Activated CD4-positive, alpha-beta memory T cell treated with anti-CD3 and anti-CD28 coated beads, Interleukin-2, amount 10 ng/mL, durations not matched to agents 7 days and 5 days (primary cell): ENCODE data around the gene WFDC9. TPM values are rescaled to one million over a fixed set of nuclear protein-coding genes. Genes with fewer than 3 reads are reported as not detected.
"Not testable (repeated sequence)": the region's sequence is repeated elsewhere in the genome, so short reads cannot be mapped to it uniquely, and the experiment has no call there.

Experiments used
- CTCF ChIA-PET: fragments of 350-600 bp; sonication (Branson Sonifier 250); formaldehyde crosslinking; loops from one replicate; lab custom pipeline; 2021; ENCODE audit warnings: antibody characterized with exemption, inconsistent platforms; lab: Charles Lee
- POLR2A ChIA-PET: fragments of 350-600 bp; sonication (Branson Sonifier 250); formaldehyde crosslinking; loops from one replicate; lab custom pipeline; 2021; ENCODE audit warnings: antibody characterized with exemption; lab: Charles Lee
- DNase-seq: peaks from one replicate; pipeline ENCODE4 v3.0.0-alpha.2; 2020
- H3K27ac Mint-ChIP-seq: one replicate; pipeline ENCODE4 v1.8.0; 2021; ENCODE audit warnings: mild to moderate bottlenecking, mixed read lengths
- H3K27me3 Mint-ChIP-seq: one replicate; pipeline ENCODE4 v1.8.0; 2021; ENCODE audit warnings: mixed read lengths
- H3K36me3 Mint-ChIP-seq: one replicate; pipeline ENCODE4 v1.8.0; 2021; ENCODE audit warnings: low read depth, mixed read lengths
- H3K4me1 Mint-ChIP-seq: one replicate; pipeline ENCODE4 v1.8.0; 2021; ENCODE audit warnings: mixed read lengths
- H3K4me3 Mint-ChIP-seq: one replicate; pipeline ENCODE4 v1.8.0; 2021; ENCODE audit warnings: mild to moderate bottlenecking, mixed read lengths
- H3K9me3 Mint-ChIP-seq: one replicate; pipeline ENCODE4 v1.8.0; 2021; ENCODE audit warnings: mixed read lengths
- total RNA-seq, 2 experiments: library from RNA; stranded (reverse); gene quantifications; one replicate each; pipeline ENCODE4 v1.2.3, GENCODE V29; 2021

WFDC9 gene
- total RNA-seq, 2 experiments from 2014 or later: not detected

DNA sequence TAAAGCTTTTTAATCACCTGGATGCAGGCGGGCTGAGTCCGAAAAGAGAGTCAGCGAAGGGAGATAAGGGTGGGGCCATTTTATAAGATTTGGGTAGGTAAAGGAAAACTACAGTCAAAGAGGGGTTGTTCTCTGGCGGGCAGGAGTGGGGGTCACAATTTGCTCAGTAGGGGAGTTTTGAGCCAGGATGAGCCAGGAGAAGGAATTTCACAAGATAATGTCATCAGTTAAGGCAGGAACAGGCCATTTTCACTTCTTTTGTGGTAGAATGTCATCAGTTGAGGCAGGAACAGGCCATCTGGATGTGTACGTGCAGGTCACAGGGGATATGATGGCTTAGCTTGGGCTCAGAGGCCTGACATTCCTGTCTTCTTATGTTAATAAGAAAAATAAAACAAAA lies 46.8 kb downstream of the WFDC9 start:
- DNase-seq, CTCF ChIA-PET, H3K9me3 Mint-ChIP-seq, H3K27ac Mint-ChIP-seq, POLR2A ChIA-PET, H3K4me1 Mint-ChIP-seq, H3K4me3 Mint-ChIP-seq, H3K36me3 Mint-ChIP-seq: not testable (repeated sequence)
- H3K27me3 Mint-ChIP-seq: peaks cover 22% of the 10 kb centered on the region

DNA sequence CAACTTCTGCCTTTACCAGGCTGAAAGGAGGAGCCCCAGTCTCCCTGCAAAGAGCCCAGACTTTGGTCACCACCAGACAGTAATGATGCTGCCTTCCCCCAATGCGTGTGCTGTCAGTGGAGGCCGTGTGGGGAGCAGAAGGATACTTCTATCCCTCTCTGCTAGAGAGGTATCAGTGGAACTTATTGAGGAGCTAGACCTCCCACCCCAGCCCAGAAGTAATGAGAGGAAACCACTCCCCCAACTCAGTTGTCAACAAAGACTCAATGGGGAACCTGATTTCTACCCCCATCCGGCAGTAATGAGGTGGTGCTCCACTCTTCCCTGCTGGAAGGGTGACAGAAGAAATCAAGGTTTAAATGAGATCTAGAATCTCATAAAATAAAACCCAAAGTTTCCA lies 47.6 kb downstream of the WFDC9 start:
- Mint-ChIP-seq H3K4me1 (no peaks in the 10 kb centered on the region), H3K27ac (no peak overlapping the region), H3K4me3 (no peak overlapping the region), H3K27me3 (peaks cover 21% of the 10 kb centered on the region), H3K9me3 (no peaks in the 10 kb centered on the region), H3K36me3 (no peaks in the 10 kb centered on the region)
- ChIA-PET CTCF (no interaction called here), POLR2A (no interaction called here)
- no peak for DNase-seq

DNA sequence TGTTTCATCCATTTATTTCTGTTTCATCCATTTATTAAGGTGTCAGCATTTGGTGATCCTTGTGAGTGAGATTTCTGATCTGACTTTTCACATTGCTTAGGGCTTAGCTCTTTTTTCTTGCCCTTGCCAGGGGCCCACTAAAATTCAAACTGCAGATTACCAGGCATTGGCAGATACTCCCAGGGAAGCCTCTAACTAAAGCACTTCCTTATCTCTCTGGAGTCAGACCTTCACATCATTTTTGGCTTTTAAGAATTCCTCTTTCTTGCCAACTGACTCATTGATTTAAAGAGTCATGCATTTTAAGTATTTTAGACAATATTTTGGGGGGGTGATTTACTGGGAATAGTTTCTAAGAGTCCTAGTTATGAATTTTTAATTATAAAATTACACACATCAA lies 49.4 kb downstream of the WFDC9 start:
- H3K27me3 Mint-ChIP-seq: peaks cover 24% of the 10 kb centered on the region
- H3K36me3 Mint-ChIP-seq: no peaks in the 10 kb centered on the region
- DNase-seq: no peak
- H3K4me3 Mint-ChIP-seq: no peak overlapping the region
- H3K4me1 Mint-ChIP-seq: no peaks in the 10 kb centered on the region
- ChIA-PET POLR2A (no interaction called here), CTCF (interaction anchor here (0.7 kb wide), 1 partner anchor 285 kb away, joined by 4 read pairs; no protein-coding TSS in a partner anchor)
- no peak overlapping the region for H3K27ac Mint-ChIP-seq
- H3K9me3 Mint-ChIP-seq: no peaks in the 10 kb centered on the region

DNA sequence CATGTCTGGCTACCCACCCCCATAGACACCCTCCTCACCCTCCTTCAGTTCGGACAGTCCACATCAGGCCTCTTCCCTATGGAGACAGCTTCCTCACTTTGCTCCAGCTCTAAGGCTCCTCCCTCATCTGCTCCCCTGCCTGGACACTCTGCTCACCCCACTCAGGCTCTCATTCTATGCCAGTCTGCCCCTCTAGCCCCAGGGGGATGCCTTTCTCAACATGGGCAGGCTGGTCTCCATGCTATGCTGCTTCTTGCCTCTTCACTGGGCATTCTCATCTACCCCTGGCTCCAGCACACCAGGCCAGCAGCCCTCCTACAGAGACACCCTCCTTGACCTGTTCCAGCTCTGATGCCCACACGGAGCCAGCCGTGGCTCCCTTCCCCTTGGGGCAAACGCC lies 51.9 kb downstream of the WFDC9 start, which contains the start of gene WFDC8:
Gene WFDC8 (minus strand): TSS at position 101 of the 400 bp plus-strand sequence. CDS start 37 bp downstream, at position 64.
- ChIA-PET CTCF (no interaction called here), POLR2A (no interaction called here)
- peaks cover 24% of the 10 kb centered on the region for H3K27me3 Mint-ChIP-seq
- H3K4me3 Mint-ChIP-seq: no peak within 1 kb of the TSS
- no peak within 1 kb of the TSS for H3K27ac Mint-ChIP-seq
- no peaks in the 10 kb centered on the region for H3K4me1 Mint-ChIP-seq
- H3K9me3 Mint-ChIP-seq: no peaks in the 10 kb centered on the region
- DNase-seq: no peak
- H3K36me3 Mint-ChIP-seq: no peaks in the 10 kb centered on the region

DNA sequence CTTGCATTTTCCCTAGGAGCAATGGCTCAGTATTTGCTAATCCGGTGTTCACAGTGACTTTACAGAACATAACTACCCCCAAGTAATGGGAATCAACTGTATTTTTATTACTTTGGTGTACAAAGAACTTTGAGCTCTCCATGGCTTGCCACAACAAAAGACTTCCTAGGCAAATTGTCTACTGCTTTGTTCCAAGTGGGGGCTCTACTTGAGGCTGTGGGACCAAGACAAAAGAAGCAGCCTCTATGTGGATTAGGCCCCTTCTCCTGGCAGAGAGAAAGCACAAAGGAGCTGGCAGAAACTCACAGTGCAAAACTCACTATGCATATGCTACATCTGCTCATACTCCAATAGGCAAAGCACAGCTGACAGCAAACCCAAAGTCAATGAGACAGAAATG lies 52.9 kb downstream of the WFDC9 start:
- ChIA-PET CTCF (no interaction called here), POLR2A (no interaction called here)
- Mint-ChIP-seq H3K36me3 (no peaks in the 10 kb centered on the region), H3K4me1 (no peaks in the 10 kb centered on the region), H3K4me3 (no peak overlapping the region), H3K9me3 (no peaks in the 10 kb centered on the region), H3K27me3 (peaks cover 22% of the 10 kb centered on the region), H3K27ac (no peak overlapping the region)
- DNase-seq: no peak

DNA sequence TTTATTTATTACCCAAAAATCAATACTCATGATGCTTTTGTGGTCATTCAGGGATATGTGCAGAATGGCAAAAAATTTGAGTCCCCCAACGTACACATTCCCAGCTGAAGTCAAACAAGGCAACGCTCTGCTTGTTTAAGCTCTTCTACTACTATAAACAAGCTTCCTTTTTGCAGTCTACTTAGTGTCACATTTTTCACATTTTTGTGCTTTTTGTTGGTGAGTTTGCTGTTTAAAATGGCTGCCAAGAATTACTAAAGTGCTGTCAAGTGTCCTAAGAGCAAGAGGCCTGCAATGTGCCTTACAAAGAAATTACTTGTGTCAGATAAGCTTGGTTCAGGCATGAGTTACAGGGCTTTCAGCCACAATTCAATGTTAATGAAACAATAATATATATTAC lies 54.1 kb downstream of the WFDC9 start:
- Mint-ChIP-seq H3K4me1 (no peaks in the 10 kb centered on the region), H3K4me3 (no peak overlapping the region), H3K36me3 (no peaks in the 10 kb centered on the region), H3K27ac (no peak overlapping the region), H3K27me3 (peaks cover 23% of the 10 kb centered on the region), H3K9me3 (no peaks in the 10 kb centered on the region)
- POLR2A ChIA-PET: no interaction called here
- CTCF ChIA-PET: no interaction called here
- no peak for DNase-seq

DNA sequence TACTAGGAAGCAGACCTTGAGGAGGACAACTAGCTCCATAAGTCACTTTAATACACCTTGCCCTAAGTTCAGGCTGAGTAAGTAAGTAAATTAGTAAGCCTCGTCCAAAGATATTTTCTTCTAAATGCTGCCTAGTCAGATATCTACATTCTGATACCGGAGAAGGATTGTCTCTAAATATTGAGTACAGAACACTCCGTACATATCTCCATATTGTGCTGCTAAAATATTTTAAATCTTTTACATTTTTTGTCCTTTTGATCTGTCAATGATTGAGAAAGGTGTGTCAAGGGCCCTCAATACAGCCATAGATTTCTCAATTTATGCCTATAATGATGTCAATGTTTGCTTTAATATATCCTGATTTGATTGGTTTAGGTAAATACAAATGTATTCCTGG lies 55.2 kb downstream of the WFDC9 start:
- Mint-ChIP-seq H3K27me3 (peaks cover 25% of the 10 kb centered on the region), H3K4me1 (no peaks in the 10 kb centered on the region), H3K9me3 (no peaks in the 10 kb centered on the region), H3K36me3 (no peaks in the 10 kb centered on the region), H3K4me3 (no peak overlapping the region), H3K27ac (no peak overlapping the region)
- no peak for DNase-seq
- POLR2A ChIA-PET: no interaction called here
- CTCF ChIA-PET: no interaction called here

DNA sequence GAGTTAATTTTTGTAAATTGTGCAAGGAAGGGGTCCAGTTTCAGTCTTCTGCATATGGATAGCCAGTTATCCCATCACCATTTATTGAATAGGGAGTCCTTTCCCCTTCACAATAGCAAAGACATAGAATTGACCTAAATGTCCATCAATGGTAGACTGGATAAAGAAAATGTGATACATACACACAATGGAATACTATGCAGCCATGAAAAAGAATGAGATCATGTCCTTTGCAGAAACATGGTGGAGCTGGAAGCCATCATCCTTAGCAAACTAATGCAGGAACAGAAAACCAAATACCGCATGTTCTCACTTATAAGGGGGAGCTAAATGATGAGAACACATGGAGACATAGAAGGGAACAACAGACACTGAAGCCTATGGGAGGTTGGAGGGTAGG lies 61.4 kb downstream of the WFDC9 start:
- peaks cover 20% of the 10 kb centered on the region for H3K27me3 Mint-ChIP-seq
- POLR2A ChIA-PET, H3K4me1 Mint-ChIP-seq, H3K9me3 Mint-ChIP-seq, H3K27ac Mint-ChIP-seq, H3K4me3 Mint-ChIP-seq, H3K36me3 Mint-ChIP-seq, CTCF ChIA-PET, DNase-seq: not testable (repeated sequence)

DNA sequence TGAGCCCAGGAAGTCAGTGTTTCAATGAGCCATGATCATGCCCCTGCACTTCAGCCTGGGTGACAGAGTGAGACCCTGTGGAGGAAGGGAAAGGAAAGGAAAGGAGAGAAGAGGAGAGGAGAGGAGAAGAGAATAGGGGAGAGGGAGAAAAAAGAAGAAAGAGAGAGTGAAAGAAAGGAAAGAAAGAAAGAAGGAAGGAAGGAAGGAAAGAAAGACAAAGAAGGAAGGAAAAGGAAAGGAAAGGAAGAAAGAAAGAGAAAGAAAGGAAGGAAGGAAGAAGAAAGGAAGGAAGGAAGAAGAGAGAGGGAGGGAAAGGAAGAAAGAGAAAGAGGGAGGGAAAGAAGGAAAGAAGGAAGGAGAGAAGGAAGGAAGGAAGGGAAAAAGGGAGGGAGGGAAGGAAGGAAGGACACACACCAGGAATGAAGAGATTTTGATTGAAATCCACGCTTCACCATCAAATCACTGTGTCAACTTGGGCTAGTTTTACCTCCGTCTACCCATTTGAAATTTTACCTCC lies 66.3 kb downstream of the WFDC9 start:
- DNase-seq: no peak
- ChIA-PET CTCF (interaction anchor here (0.7 kb wide), 1 partner anchor 202 kb away, joined by 4 read pairs; the partner anchor contains the start of gene SYS1), POLR2A (no interaction called here)
- Mint-ChIP-seq H3K9me3 (peaks cover 2% of the 10 kb centered on the region), H3K4me3 (no peak overlapping the region), H3K27me3 (peaks cover 10% of the 10 kb centered on the region), H3K36me3 (no peaks in the 10 kb centered on the region), H3K4me1 (no peaks in the 10 kb centered on the region), H3K27ac (no peak overlapping the region)

Other genes starting within 250 kb of the WFDC9 start
- 10 to 100 TPM; 11.4 to 13.1 TPM for gene DBNDD2, start 223.0 kb downstream of the WFDC9 start, total RNA-seq
- gene PIGT, start 215.1 kb downstream of the WFDC9 start, total RNA-seq: 10 to 100 TPM; 52.4 to 53.0 TPM
- gene WFDC2, start 161.5 kb downstream of the WFDC9 start, total RNA-seq: not detected
- gene SPINT3, start 115.7 kb downstream of the WFDC9 start, total RNA-seq: not detected
- not detected for gene WFDC6, start 91.8 kb downstream of the WFDC9 start, total RNA-seq
- gene EPPIN, start 83.9 kb downstream of the WFDC9 start, total RNA-seq: not detected
- gene WFDC8, start 52.0 kb downstream of the WFDC9 start, total RNA-seq: not detected
- gene WFDC10A, start 1.5 kb downstream of the WFDC9 start, total RNA-seq: not detected
- gene WFDC11, start 39.0 kb upstream of the WFDC9 start, total RNA-seq: not detected
- not detected for gene WFDC13, start 70.8 kb upstream of the WFDC9 start, total RNA-seq
- not detected for gene WFDC10B, start 73.7 kb upstream of the WFDC9 start, total RNA-seq
- not detected for gene SPINT4, start 91.1 kb upstream of the WFDC9 start, total RNA-seq
- gene WFDC3, start 160.6 kb upstream of the WFDC9 start, total RNA-seq: not detected
- 10 to 100 TPM; 29.0 to 34.7 TPM for gene DNTTIP1, start 160.7 kb upstream of the WFDC9 start, total RNA-seq
- gene UBE2C, start 181.4 kb upstream of the WFDC9 start, total RNA-seq: 100 to 1,000 TPM; 170 to 184 TPM
- not detected for gene TNNC2, start 196.0 kb upstream of the WFDC9 start, total RNA-seq
- gene SNX21, start 202.5 kb upstream of the WFDC9 start, total RNA-seq: 1 to 10 TPM in 1 of 2 experiments, under 1 TPM in 1; 0.91 to 1.6 TPM
- 10 to 100 TPM; 36.0 to 36.5 TPM for gene ACOT8, start 226.1 kb upstream of the WFDC9 start, total RNA-seq
- gene ZSWIM3, start 226.3 kb upstream of the WFDC9 start, total RNA-seq: 1 to 10 TPM; 5.5 to 5.7 TPM
- gene ZSWIM1, start 249.9 kb upstream of the WFDC9 start, total RNA-seq: 1 to 10 TPM; 2.7 to 2.9 TPM